GM19452 (cell line): ENCODE data around the gene TMPRSS13.

Source experiments
- ATAC-seq: cut with Tn5 transposase; IDR thresholded peaks from one replicate; pipeline ENCODE4 v1.9.1; 2021; ENCODE audit not compliant: unreplicated experiment

Gene TMPRSS13

DNA sequence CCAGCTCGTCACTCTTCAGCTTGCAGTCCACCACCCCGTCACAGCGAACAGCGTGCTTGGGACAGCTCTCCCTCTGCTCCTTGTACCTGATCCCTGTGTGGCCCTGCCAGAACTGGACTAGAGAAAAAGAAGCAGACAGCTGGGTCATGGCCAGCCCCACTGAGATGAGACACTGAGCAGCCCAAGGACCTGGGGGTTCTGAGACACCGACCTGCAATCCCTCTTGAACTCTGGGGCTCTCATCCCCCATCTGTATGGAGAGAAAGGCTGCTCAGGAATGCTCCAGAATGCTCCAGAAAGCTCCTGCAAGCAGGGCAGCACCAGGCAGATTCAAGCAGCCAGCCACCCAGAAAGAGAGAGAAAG lies 14.8 kb downstream of the TMPRSS13 start:
- ATAC-seq = no peak

DNA sequence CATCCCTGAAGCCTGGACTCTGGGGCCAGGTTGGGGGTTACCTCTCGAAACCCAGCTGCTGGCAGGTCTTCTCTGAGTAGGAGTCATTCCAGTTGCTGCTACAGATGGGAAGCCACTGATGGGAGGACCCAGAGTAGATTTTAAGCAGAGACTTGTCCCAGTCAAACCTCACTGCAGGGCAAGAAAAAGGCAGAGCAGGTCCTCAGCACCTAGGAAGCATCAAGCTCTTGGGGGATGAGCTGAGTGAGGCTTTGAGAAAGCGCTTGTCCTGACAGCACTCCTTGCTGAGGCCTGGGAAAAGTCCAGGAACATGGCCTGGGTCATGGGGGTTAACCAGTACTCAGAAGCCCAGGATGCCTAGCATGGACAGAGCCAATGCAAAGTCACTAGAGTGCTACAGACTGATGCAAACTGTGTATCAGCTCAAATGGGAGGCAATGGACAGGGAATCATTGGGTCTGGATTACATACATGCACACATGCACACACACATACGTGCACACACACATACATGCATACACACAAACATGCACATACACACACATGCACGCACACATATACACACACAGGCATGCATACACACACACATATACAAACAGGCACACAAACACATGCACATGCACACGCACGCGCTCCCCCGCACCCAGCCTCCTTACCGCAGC lies 15.3 kb downstream of the TMPRSS13 start:
- no peak for ATAC-seq

DNA sequence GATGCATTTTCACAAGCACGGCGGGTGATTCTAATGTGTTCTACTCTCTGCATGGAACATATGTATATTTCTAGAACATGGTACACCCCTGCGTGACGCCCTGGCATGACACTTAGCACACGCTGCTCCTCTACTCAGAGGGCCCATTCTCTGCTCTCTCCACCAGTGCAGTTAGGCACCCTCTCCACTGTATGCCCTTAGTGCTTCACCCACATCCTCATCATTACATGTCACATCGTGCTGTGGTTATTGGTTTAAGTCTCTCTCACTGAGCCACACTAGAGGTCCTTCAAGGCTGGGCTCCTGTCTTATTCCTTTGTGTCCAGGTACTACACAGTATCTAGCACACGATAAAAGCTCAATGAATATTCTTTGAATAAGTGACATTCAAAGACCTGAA lies 16.7 kb downstream of the TMPRSS13 start:
- ATAC-seq = no peak

DNA sequence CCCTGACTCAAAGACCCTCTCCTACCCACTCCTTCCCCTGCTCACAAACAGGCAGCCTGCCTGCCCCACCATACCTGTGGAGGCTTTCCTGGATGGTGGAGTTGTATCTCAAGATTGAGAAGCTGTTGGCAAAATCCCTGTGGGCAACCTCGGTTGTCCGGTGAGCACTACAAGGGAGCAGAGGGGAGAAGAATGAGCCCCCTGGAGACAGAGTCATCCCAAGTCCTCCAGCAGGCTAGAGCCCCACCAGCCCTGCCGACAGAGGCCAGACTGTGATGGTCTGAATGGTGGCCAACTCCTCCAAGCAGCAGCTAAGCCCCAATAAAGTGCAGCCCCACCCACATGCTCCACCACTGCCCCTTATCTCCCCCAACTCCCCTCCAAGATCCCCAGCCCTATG lies 17.5 kb downstream of the TMPRSS13 start:
- ATAC-seq = no peak

DNA sequence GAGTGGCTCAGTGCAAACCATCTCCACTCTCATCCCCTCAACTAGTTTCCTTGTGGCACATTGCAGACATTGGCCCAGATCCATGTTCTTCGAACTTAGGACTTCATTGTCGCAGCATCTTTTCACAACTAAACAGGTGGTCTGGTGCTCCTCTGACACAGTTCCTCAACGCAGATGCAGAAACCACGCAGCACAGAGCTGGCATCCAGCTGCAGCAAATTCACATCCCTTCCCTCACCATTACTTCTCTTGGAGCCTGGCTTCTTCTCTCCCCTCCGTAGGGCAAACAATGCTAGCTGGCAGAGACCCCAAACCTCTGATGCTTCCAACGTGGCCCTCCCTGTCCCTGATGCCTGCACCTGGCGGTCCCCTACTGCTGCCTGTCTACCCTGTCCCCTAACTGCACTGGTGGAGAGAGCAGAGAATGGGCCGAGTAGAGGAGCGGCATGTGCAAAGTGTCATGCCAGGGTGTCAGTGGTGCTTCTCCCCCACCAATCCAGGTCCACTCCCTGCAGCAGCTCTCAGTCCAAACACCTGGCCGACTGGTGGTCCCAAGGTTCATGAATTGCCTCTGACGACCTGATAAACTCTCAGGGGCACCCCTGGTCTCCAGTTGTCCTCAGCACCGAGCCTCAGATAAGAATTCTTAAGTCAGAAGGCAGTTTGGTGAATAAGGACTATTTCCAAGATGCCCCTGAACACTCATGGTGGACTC lies 18.1 kb downstream of the TMPRSS13 start:
- ATAC-seq = no peak

DNA sequence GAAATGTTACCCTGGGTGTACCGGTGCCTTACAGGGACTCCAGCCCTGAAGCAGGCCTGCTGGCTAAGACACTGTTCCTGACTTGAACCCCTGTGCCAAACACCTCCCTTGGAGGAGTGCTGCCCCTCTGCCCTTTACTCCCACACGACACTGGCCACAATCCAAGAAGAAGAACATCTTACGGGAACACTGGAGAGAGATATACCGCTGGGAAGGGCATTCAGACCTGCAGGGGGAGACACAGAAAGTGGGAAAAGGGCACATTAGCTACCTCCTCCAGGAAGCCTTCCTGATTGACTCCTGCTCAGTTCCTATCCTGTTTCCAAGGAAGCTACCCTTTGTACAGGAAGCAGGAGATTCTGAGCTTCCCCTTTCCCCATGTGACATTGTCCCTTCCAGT lies 18.7 kb downstream of the TMPRSS13 start:
- no peak for ATAC-seq

DNA sequence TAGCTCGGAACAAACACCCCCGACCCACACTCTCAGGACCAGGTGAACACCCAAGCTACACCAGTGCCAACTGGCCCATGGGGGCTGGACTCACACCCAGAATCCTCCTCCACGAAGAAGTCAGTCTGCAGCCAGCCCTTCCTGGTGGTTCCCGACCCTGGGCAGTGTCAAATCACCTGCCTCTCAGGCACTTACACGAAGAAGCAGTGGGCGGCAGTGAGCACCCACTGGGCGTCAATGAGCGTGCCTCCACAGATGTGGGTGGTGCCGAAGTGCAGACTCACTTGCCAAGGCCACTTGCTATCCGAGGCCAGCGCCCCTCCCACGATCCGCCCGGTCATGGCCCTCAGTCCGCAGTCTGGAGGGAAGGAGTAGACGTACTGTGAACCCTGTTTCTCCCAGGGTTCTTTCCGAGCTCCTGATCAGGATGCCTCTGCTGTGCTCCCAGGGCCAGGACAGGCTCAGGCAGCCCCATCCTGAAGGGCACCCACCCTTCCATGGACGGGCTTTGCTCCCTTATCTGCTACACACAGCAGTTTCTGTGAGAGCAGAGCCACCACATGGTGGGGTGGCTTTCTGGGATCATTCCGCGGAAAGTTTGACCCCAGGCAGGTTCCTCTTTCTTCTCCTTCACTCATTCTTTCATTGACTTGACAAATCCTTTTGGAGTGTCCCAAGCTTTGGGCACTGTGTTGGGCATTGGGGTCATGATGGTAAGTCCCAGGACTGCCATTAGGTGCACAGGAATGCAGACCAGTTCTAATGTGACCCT lies 19.4 kb downstream of the TMPRSS13 start:
- ATAC-seq = no peak

DNA sequence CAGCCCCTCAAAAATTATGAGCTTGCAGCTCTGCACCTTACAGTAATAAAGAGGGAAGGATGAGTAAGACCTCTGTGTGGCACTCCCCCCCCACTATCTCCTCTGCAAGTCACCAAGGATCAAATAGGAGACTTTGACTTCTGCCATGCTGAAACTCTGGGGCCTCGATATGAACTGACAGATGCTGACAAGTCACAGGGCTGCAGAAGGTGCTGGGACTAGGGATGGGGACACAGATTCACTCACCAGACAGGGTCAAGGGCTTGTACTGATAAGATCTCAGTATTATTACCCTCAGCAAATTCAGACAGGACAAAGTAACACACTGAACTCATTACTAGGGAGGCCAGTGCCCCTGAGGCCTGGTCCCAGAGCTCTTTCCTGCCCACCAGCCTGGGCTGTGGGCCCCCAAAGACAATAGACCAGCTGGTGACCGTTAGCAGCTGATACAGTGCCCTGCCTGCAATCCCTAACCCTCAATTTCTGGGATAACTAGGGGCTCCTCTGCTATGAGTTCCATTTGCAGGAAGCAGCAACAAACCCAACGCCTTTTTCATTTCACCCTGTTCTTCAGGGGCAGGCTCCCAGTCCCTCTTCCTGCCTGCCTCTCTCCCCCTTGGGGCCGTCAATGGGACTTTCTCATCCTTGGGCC lies 20.1 kb downstream of the TMPRSS13 start:
- ATAC-seq = no peak

DNA sequence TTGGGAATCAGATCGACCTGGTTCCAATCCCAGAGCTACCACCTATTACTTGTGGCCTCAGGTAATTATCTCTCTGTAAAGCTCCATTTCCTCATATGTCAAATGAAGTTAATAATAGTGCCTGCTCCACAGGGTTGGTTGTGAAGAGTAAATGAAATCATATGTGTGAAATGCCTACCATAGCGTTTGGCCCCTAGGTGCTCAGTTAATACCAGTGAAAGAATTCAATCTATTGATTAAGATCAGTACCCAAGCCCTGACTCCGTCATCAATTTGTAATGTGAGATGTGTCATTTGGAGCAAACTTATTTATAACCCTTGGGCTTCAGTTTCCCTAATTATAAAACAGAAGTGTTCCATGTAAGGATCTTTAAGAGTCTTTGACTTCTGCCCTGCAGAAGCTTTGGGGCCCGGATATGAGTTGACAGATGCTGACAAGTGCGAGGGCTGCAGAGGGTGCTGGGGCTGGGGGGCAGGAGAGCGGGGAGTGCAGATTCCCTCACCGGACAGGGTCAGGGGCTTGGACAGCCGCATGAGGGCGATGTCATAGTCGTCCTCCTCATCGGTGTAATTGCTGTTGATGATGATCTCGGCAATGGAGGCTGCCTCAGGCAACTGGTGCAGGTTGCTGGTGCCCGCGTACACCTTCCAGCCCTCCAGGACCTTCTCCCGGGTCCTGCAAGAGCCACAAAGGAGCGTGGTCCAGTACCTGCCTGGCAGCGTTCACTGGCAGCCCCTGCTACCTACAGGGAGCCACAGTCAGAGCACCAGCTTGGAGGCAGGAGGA lies 20.9 kb downstream of the TMPRSS13 start:
- ATAC-seq = no peak

DNA sequence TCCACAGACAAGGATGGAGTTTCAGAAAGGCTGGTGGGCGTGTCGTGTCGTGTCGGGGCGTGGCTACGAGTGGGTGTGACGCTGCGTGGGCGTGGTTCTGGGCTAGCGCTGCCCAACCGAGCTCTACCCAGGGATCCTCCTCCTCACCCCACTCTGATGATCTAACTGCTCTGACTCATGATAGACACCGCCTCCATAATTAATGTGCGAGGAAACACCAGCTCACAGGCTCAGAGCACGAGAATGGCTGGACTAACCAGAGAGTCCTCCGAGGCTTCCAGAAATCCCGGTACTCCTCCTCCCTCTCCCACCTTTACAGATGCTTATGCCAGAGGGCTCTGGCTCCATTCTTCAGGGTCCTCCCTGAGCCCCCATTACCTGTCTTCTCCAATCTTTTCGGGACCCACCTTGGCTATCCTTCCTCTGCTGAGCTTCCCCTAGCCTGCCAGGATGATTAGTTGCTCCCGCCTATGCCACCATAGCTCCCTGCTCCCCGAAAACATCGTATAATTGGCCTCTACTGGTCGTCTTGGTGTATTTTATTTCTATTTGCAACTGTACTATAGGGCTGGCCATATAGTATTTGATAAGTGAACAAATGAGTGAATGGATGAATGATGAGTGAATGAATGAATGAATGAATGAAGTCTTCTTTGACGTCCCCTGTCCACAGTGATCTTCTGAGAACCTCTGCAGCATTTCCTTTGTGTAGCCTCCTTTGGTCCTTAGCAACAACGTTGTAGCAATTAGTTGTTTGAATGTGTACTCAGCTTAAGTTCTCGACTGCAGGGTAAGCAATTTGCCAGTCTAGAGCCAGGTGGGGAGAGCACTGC lies 21.7 kb downstream of the TMPRSS13 start:
- ATAC-seq = peak; percentile 66

DNA sequence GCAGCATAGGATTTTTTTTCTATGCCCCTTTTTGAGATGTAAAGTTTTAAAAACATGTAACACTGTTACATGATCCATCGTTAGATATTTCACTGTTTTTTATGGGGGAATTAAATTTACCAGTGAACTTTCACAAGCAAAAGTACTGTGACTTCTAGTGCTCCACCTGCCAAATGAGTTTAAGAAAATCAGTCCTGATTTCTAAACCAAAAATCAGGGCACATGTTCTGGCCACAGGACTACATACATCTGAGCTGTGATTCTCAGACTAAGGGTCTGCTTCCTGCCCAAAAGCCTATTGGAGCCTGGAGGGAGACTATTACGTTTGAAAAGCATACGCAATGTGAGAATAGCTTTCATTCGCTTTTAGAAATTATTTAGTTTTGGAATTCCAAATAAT lies 22.5 kb downstream of the TMPRSS13 start:
- no peak for ATAC-seq

DNA sequence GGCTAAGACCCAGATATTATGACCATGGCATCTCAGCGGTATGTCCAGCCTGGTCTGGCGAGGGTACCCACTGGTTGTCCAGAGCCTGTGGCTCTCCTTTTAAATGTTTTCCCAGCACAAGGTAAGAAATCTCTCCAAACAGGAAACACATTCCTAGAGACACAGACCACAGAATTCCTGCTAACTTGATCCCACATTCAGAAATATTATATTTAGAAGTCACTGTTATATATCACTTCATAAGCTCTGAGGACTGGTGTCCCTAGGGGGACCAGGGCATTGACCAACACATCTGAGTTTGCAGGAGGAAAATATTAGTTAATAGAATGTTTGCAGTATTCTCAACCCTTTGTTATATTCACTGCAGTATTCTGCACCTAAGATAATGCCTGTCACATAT lies 23.1 kb downstream of the TMPRSS13 start:
- ATAC-seq = no peak

DNA sequence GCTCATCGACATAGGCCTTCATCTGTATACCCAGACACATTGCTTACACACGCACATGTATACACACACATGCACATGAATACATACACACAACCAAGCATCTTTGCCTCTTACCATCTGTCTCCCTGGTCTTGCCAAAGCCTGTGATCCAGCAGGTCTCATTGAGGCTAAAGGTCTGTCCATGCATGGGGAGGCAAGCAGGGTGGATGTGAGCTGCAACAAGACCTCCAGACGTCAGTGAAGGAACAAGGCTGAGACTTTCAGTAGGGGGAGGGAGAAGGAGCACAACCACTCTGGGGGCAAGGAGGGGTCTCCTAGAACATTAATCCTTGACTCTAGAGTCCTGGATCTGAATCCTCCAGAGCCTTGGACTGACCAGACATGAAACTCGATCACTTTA lies 23.7 kb downstream of the TMPRSS13 start:
- ATAC-seq = no peak

DNA sequence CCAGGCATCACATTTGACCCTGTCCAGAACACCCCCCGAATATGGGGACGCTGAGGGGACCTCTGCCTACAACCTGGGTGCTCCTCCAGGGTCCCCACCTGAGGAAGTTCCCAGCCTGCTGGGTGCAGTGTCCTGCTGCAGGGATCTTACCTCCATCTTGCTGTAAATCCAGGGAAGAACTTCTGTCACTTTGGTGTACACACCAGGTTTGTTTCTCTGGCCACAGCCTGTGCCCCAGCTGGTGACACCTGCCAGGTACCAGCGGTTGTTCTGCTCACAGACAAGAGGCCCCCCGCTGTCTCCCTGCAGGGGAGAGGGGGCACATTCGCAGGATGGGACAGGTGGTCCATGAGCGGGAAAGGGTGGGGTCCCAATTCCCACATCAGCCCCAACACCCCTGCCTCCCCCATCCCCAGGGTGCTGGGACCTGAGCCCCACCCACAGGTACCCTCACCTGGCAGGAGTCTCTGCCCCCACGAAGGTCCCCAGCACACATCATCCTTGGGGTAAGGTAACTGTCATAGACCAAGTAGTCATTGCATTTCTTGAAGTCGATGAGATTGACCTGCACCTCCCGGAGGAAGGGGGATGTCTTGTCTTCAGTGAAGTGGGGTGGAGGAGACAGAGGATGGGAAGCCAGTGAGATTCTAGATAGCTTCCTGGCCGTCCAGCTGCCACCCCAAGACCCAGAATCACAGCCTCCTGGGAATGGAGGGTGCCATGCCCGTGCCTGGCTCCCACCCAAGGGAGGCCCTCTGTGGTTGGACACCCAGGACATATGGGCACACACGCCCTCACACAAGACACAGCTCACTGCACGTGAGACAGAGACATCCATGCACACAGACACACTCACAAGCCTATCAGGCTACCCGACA lies 25.5 kb downstream of the TMPRSS13 start:
- no peak for ATAC-seq

DNA sequence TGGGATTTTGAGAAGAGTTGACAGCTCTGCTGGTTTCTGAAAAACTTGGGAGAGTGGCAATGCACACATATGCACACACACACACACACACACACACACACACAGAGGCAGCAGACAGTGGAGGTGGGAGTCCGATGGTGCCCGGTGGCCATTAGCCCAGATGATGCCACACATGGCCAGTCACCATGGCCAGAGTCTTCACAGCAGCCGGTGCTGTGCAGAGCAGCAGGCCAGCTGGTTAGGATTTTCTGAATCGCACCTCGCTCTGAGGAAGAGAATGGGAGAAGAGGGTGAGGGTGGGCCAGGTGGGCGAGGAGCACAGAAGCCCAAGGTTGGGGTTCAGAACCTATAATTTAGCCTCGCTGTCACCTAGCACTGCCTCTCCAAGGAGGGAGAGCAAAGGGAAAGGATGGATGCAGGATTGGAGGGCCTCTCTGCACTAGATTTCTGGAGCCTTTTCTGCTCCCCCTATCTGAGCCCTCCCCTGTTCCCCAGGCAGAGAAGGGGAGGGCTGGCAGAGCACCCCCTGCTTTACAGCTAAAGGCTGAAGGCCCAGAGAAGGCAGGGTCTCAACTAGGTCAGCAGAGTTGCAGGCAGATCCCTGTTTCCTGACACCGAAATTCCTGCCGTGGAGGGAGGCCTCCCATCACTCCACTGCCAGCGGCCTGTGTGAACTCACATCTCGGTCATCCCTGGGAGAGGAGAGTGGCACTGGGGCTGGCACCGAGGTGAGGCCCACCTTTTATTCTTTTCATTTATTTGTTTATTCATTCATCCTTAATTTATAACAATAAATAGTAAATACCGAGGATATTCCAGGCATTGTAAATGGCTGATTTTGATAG lies 27.0 kb downstream of the TMPRSS13 start:
- no peak for ATAC-seq

DNA sequence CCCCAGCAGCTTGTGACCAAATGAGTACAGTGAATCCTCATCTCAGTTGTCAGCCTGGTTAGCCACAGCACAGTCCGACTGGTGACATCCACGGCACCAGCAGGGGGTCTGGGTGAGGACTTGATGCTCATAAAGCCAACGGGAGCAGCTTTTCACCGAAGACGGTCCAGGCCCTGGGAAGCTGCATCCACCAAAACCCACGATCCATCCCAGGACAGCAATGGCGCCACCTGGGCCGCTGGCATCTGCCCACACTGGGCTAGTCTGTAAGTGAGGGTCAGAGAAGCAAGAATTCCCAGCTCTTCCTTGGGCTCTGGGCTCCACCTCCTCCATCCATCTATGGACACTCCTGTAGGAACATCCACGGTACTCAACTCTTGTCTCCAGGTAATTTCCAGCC lies 27.6 kb downstream of the TMPRSS13 start:
- ATAC-seq = no peak

DNA sequence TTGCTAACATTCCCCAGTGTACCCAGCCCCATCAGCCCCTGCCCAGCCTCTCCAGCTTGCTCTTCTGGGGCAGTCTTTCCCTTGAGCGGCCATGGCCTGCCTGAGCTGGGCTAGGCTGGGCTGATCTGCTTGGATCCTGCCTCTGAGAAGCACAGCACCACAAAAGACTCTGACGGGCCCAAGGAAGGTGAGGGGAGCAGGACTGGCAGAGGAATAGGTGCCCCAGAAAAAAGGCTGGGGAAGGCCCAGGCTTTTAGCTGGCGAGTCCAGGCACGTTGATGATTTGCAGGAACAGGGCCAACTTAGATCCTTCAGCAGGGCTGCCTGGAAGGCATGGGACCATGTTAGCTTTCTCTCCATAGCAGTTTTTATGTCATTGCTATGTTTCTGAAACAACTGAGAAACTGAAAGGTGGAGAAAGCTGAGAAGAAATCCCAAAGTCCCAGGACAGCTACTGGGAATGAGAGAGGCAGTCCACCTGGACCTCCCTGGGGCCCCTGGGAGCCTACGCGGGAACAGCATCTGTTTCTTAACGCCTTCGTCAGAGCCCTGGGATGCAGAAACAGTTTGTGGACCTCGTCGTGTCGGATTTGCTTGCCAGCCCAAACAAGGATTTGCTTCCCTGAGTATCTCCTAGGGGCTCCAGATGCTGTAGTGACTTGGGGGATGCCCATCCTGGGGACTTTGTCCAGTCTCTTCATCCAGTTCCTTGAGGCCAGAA lies 28.3 kb downstream of the TMPRSS13 start:
- ATAC-seq = no peak
